Sigmoid colon (tissue), 4 donors: ENCODE data around the gene ADARB1.

Source experiments
- CTCF ChIP-seq, 4 experiments: fragments of 450-650 bp in 3 of 4; fragments of 200-600 bp in 1 of 4; IDR thresholded peaks; one replicate each; pipeline ENCODE4 v1.5.1; 2016 to 2019; ENCODE audit warnings: antibody characterized with exemption in 4 of 4, mild to moderate bottlenecking in 3 of 4, moderate library complexity in 2 of 4
- EP300 ChIP-seq, 4 donors: sonication (generic); formaldehyde crosslinking; IDR thresholded peaks; one replicate each; pipeline ENCODE4 v1.6.1; 2017; ENCODE audit warnings: antibody characterized with exemption in 4 of 4
- POLR2A ChIP-seq, 2 donors: fragments of 450-650 bp; IDR thresholded peaks; one replicate each; pipeline ENCODE4 v1.6.1; 2016; ENCODE audit warnings: antibody characterized with exemption in 2 of 2, mild to moderate bottlenecking in 2 of 2, moderate library complexity in 2 of 2
- POLR2AphosphoS5 ChIP-seq, 4 donors: sonication (generic); formaldehyde crosslinking; IDR thresholded peaks; one replicate each; pipeline ENCODE4 v1.6.1; 2017; ENCODE audit warnings: antibody characterized with exemption in 4 of 4

- no peak for TF ChIP-seq CTCF (IDR thresholded peaks at IDR 0.05)
- no peak for TF ChIP-seq POLR2A (IDR thresholded peaks at IDR 0.05)
- TF ChIP-seq EP300 (IDR thresholded peaks at IDR 0.05), result no peak
- no peak for TF ChIP-seq POLR2AphosphoS5 (IDR thresholded peaks at IDR 0.05)
Observed at GRCh38 chr21:45093035-45093532, 18.7 kb downstream of the ADARB1 start.
